Panc1 (cell line): ENCODE data around the gene E2F1. TPM values are rescaled to one million over a fixed set of nuclear protein-coding genes. Genes with fewer than 3 reads are reported as not detected.

Experiments used
- ATAC-seq: fragments of 200-7000 bp; cut with Tn5 transposase; 2 replicates; pipeline ENCODE4 v1.9.1; 2020; ENCODE audit warnings: mild to moderate bottlenecking, moderate library complexity
- BruUV-seq: library from RNA; stranded (reverse); fragments of 400-500 nt; replicated peaks from 2 replicates; lab custom pipeline; 2021; lab: Mats Ljungman, UMichigan
- CTCF ChIA-PET: fragments of 300-600 bp; sonication (Branson Sonifier 250); formaldehyde crosslinking; loops from one replicate; lab custom pipeline; 2022; ENCODE audit warnings: antibody characterized with exemption; lab: Charles Lee
- POLR2A ChIA-PET: fragments of 300-600 bp; sonication (Branson Sonifier 250); formaldehyde crosslinking; loops from one replicate; lab custom pipeline; 2022; ENCODE audit warnings: antibody characterized with exemption; lab: Charles Lee
- DNase-seq: peaks from one replicate; pipeline ENCODE4 v3.0.0-alpha.2; 2010; ENCODE audit warnings: low read depth, low spot score
- H3K27ac ChIP-seq: 2 replicates; pipeline ENCODE4 v1.5.1; 2011; ENCODE audit warnings: mild to moderate bottlenecking, low read length, inconsistent platforms
- H3K27me3 ChIP-seq: fragments of 200-500 bp; sonication (Bioruptor generic); 2 replicates; pipeline ENCODE4 v1.6.0; 2014; ENCODE audit warnings: low read length, inconsistent platforms; ENCODE audit not compliant: control insufficient read depth, insufficient read depth
- H3K36me3 ChIP-seq: fragments of 200-500 bp; sonication (Bioruptor generic); 2 replicates; pipeline ENCODE4 v1.5.1; 2014; ENCODE audit warnings: inconsistent platforms, mild to moderate bottlenecking, low read length, moderate library complexity; ENCODE audit not compliant: control insufficient read depth, insufficient read depth
- H3K4me1 ChIP-seq: 2 replicates; pipeline ENCODE4 v1.5.1; 2011; ENCODE audit warnings: inconsistent platforms, mild to moderate bottlenecking, low read length, moderate library complexity; ENCODE audit not compliant: control insufficient read depth, insufficient read depth
- H3K4me3 ChIP-seq, 2 experiments: 2 replicates each; pipeline ENCODE4 v1.5.1; 2011 to 2012; ENCODE audit warnings: low read depth in 2 of 2, low read length in 2 of 2, mild to moderate bottlenecking in 2 of 2, inconsistent platforms in 1 of 2, moderate library complexity in 1 of 2
- H3K9me3 ChIP-seq: fragments of 200-500 bp; sonication (Bioruptor generic); 2 replicates; pipeline ENCODE4 v1.5.1; 2014; ENCODE audit warnings: low read depth, mild to moderate bottlenecking, inconsistent platforms, low read length, moderate library complexity; ENCODE audit not compliant: control insufficient read depth, insufficient read depth
- CTCF ChIP-seq: fragments of 450-650 bp; IDR thresholded peaks from 2 replicates; pipeline ENCODE4 v1.5.1; 2017; ENCODE audit warnings: mild to moderate bottlenecking
- POLR2AphosphoS5 ChIP-seq: IDR thresholded peaks from 2 replicates; pipeline ENCODE4 v1.6.1; 2012; ENCODE audit warnings: mild to moderate bottlenecking, low read depth, low read length, moderate library complexity
- REST ChIP-seq, 2 experiments: IDR thresholded peaks; 2 replicates each; pipeline ENCODE4 v1.6.1; 2011 to 2012; ENCODE audit warnings: low read depth in 2 of 2, control low read depth in 1 of 2, low read length in 1 of 2, mild to moderate bottlenecking in 1 of 2, moderate library complexity in 1 of 2; ENCODE audit not compliant: insufficient read depth in 1 of 2
- SIN3A ChIP-seq: IDR thresholded peaks from 2 replicates; pipeline ENCODE4 v1.6.1; 2012; ENCODE audit warnings: low read depth, mild to moderate bottlenecking, low read length, moderate library complexity, borderline replicate concordance; ENCODE audit not compliant: insufficient read depth
- TCF7L2 ChIP-seq: IDR thresholded peaks from 2 replicates; pipeline ENCODE4 v1.6.1; 2011; ENCODE audit warnings: mild to moderate bottlenecking, low read depth, low read length, inconsistent platforms
- in situ Hi-C: cut with HindIII; loops from 2 replicates; pipeline ENCODE4 v1.10.0; 2016; ENCODE audit warnings: low sequenced_read_pairs, low pct_unique_long_range_greater_than_20kb
- intact Hi-C: fragments of 100-400 bp; cut with micrococcal nuclease; formaldehyde crosslinking; loops from one replicate; pipeline ENCODE4 v1.10.0; 2022; ENCODE audit not compliant: unreplicated experiment
- total RNA-seq: library from RNA; stranded (reverse); gene quantifications from one replicate; pipeline ENCODE4 v1.2.1, GENCODE V29; 2021; ENCODE audit not compliant: unreplicated experiment

Gene E2F1
- total RNA-seq, 1 experiment from 2014 or later, result 64.2 TPM

GRCh38 chr20:33724439-33725094, 38.4 kb upstream of the E2F1 start:
- Histone ChIP-seq H3K36me3 (no peaks in the 10 kb centered on the region), H3K4me3 (no peak overlapping the region), H3K9me3 (no peaks in the 10 kb centered on the region), H3K4me1 (0 out of 2 replicates have a peak, but pooled peaks cover under 1% of the 10 kb centered on the region), H3K27me3 (no peaks in the 10 kb centered on the region), H3K27ac (no peak overlapping the region)
- BruUV-seq, result no TSS peak
- DNase-seq, result no peak
- ATAC-seq, result no peak
- no peak for TF ChIP-seq REST (IDR thresholded peaks at IDR 0.05; ENCODE audit: insufficient read depth in 1 of 2, low read depth in 2 of 2, low read length in 1 of 2)
- TF ChIP-seq TCF7L2, result no peak
- no peak for TF ChIP-seq SIN3A
- no peak for TF ChIP-seq POLR2AphosphoS5
- no peak for TF ChIP-seq CTCF
- in situ Hi-C loops (no loop called here), intact Hi-C loops (no loop called here)
- ChIA-PET CTCF (no interaction called here), POLR2A (interaction anchor here (0.6 to 0.7 kb wide), 3 partner anchors 29 to 111 kb away, joined by 3 to 5 read pairs (median 5); no protein-coding TSS in a partner anchor)

- ChIA-PET CTCF (no interaction called here), POLR2A (interaction anchor here (0.7 kb wide), 1 partner anchor 66 kb away, joined by 5 read pairs; no protein-coding TSS in a partner anchor)
- DNase-seq (no peak), ATAC-seq (no peak)
- intact Hi-C loops (no loop called here), in situ Hi-C loops (no loop called here)
- Histone ChIP-seq H3K36me3 (no peaks in the 10 kb centered on the region), H3K27me3 (no peaks in the 10 kb centered on the region), H3K4me1 (0 out of 2 replicates have a peak, but pooled peaks cover 5% of the 10 kb centered on the region), H3K27ac (no peak overlapping the region), H3K9me3 (no peaks in the 10 kb centered on the region), H3K4me3 (no peak overlapping the region)
- no peak for TF ChIP-seq CTCF
- no peak for TF ChIP-seq REST (IDR thresholded peaks at IDR 0.05; ENCODE audit: insufficient read depth in 1 of 2, low read depth in 2 of 2, low read length in 1 of 2)
- no peak for TF ChIP-seq TCF7L2
- TF ChIP-seq SIN3A, result no peak
- TF ChIP-seq POLR2AphosphoS5, result no peak
- BruUV-seq, result no TSS peak
Observed at GRCh38 chr20:33721391-33722140, 35.4 kb upstream of the E2F1 start.
